HG02852 (cell line): ENCODE measurements around the gene LCP2.
A peak's percentile ranks its signal among the peaks of the same experiment; 100 is the strongest.

Experiments
- ATAC-seq: cut with Tn5 transposase; IDR thresholded peaks from one replicate; pipeline ENCODE4 v1.9.1; 2021; ENCODE audit warnings: mild to moderate bottlenecking, moderate library complexity; ENCODE audit not compliant: unreplicated experiment

The LCP2 gene

DNA sequence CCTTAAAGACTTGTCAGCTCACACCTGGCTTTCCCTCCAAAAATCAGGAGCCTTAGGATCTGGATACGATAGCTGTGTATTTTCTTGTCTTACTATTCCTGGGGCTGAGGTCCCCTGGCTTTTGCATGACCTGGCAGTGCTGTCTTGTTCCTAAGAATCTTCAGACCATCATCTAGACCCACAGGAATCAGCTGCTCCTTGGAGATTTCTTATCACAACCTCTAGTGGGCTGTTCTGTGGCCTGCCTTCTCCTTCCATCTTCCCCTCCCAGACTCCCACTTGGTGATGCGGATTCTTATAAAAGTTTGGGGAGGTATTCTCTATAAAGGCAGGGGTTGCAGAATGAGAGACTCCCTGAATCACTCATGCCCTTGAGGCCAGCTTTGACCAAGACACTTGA, 21.4 kb downstream of the LCP2 start:
- ATAC-seq, result no peak

DNA sequence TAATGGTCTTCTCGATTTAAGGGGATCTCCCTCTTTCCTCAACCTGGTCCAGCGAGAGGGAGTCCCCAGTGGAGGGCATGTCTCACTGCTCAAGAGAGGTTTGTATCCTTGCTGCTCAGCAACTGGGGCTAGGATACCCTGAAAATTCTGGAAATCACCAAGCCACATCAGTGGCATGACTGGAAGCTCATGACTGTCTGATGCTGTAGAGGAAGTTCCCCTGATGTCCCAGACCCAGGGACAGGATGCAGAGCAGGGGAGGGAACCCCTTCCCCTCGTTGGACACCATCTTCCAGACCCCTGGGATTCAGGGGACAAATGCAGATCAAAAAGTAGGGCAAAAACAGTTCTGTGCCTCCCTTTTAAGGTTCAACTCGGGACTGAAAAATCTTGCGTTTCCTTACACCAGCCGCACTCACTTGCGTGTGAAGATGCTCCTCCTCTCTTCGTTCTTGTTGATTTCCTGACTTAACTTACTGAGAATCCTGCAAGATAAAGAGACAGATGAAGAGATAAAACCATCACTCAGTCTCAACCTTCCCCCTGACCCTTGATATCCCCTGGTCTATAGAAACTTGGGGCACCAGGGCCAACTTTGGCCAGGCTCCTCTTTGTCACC, 22.1 kb downstream of the LCP2 start:
- no peak for ATAC-seq

DNA sequence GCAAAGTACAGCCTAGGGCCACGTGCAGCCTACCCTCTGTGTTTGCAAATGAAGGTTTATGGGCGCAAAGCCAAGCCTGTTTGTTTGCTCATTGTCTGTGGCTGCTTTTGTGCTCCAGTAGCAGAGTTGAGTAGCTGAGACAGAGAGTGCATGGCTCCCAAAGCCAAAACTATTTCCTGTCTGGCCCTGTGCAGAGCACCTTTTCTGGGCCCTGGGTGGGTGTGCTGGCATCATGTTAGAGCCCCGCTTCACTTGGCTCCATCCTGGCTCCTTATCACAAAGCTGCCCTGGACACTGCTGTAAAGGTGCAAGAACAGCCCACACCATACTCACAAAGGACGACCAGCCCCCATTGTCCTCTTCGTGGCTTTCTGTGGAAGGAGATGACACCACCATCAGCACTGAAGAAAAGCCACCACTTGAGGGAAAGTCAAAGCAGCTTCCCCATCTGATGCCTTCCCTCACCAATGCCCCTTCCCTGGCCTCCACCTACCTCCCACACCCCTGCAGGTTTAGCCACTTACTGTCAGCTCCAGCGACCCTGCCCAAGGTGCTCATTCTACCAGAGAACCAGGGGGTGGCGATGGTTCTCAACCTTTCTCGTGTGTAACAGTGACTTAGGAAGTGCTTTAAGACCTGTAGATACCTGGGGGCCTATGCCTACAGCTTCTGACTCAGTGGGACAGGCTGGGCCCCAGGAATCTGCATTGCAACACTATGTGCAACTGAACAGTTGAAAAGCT, 23.4 kb downstream of the LCP2 start:
- no peak for ATAC-seq

DNA sequence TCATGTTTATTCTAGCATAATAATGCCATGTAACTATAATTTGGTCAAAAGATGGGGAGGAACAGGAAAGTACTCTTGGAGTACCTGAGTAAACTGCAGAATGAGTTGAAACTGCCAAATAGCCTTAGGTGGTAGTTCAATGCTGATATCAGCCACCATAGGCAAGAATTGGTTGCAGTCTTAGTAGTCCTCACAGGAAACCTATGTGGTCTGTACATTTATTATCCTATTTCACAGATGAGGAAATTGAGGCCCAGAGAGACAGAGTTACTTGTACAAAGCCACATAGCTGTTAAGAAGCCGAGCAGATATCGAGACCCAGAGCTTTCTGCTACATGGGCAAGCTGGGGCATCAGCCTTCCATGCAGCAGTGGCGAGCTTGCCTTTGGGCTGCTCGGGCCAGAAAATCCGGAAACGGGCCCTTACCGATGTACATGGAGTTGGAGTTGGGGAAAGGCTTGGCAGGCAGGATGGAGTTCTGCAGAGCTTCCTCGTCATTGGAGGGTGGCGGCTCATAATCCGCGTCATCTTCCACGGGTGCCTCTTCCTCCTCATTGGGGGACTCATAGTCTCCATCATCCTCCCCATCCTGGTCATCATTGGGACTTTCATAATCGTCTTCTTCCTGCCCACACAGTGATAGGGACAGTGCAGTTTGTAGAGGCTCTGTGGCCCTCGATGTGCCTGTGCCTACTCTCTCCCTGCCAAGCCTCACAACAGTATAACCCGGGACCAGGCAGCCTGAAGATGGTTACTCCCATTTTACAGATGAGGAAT, 27.1 kb downstream of the LCP2 start:
- ATAC-seq, result no peak

DNA sequence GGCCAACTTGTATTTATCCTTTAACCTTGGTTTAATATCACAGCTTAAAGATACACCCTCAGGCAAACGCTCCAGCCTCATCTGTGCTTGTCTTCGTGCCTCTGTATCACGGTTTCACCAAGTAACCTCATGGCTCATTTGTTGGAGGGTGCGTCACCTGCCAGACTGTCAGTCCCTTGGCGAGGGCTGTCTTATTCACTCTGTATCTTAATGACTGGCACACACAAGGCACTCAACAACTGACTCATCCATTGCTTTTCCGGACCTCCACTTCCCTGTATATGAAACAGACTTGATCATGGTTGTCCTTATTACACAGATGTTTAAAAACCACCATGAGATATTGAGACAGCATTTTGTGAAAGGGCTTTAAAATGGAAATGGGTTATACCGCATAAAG, 28.0 kb downstream of the LCP2 start:
- ATAC-seq, result no peak

DNA sequence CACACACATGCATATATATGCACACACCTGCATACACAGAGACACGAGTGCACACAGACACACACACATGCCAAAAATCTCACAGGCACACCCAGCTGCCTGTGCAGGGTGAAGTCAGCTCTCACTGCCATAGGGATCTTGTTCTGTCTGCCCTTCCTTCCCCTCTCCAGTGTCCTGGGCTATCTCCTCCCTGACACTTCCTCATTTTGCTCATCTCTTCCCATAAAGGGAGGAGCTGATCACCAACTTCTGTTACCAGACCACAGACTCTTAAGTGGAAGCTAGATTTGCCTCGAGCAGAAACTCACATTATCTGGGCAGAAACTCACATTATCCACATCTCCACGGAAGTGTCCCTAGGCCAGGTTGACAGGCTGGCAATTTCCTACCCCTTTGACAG, 28.7 kb downstream of the LCP2 start:
- ATAC-seq, result no peak

DNA sequence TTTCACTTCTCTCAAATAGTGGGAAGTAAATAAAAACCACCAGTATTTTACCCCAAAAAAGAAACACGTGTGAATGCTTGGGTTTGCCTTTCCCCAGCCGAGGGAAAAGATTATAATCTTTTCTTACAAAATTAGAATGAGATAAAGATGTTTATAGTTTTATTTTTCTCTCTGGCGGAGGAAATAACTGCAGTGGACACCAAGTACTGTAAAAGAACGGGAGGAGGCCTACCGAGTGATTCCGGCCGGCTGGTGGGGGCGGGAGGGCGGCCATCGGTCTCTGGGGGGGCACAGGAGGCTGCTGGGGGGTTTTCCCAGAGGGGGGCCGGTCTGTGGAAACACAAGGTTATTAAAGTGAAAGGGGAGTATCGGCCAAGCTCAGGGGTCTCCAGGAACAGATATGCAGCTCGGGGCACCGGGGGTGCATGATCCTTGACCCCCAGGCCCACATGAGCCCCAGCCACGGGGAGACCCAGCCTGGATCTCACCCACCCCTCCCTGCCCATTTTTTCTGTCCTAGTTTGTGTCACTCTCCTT, 29.4 kb downstream of the LCP2 start:
- ATAC-seq, result no peak

DNA sequence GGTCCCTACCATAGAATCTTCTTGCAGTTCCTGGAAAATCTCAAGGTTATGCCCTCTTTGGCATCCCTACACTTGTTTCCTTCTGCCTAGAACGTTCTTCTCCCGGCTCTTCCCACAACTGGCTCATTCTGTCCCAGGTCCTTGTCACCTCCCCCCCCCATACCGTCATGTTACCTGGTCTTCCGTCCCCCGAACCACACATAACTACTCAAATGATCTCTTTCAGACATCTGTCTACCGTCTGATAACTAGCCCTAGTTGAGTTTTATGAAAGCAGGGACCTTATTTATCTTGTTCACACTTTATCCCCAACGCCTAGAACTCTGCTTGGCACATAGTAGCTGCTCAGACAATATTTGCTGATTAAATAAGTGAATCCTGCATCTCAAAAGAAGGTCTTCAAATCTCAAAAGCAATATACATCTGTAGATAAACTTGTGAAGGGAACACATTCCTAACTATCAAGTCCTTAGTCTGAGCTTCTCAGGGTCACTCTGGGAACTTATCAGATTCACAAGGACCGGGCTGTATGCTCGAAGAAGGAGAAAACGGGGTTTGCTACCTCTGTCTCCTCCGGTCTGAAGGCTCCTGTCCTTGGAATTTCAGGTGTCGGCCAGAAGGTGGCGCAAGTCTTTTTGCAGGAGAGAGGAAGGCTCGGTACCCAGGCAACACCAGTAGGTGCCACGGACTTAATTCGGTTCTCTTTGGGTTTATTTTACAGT, 30.0 kb downstream of the LCP2 start:
- ATAC-seq, result peak; percentile 84

DNA sequence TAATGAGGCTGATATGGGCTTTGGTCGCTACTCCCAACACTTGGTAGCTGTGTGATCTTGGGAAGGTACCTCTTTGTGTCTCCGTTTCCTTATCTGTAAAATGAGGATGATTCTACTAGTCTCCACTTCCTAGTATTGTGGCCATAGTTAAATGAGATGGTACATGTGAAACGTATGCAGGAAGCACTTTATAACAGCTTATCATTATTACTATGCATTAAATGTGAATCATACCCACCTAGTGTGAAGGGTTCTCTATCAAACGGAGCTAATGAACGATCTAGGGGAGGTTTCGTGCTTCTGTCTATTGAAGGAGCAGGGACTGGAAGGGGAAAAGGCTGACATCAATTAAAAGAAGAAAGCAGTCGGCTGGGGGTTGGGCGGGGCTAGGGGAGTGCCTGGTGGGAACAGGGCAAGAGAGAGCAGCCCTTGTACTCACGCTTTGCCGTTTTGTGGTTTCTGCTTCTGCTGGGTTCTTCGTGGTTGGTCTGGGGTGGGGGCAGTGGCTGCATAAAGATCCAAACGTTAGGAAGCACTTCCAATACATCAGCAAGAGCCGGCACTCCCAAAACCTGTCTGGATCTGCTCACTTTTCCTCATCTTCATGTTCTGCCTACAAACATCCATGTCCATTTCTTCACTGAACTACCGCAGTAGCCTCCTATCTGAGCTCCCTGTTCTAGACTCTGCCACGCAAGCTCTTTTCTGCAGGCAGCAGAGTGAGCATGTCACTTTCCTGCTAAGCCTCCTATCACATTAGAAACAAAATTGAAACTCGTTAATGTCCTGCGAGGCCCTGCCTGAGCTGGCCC, 30.8 kb downstream of the LCP2 start:
- no peak for ATAC-seq

DNA sequence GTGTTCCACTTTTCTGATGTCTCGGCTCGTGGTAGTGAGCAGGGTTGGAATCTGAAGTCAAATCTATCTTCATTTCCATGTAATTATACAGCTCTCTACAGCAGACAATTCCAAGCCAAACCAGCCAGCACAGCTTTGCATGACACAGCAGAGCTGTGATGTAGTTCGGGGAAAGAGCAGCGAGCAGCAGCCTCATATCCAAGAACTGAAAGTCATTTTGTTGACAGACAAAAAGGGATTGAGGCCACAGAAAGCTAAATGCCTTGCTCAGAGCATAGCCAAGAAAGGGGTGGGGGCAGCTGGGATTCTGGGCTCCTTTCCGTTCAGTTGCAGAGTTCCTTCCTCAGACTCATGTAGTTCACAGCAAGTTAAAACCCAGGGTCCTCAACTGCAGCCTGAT, 32.1 kb downstream of the LCP2 start:
- no peak for ATAC-seq

DNA sequence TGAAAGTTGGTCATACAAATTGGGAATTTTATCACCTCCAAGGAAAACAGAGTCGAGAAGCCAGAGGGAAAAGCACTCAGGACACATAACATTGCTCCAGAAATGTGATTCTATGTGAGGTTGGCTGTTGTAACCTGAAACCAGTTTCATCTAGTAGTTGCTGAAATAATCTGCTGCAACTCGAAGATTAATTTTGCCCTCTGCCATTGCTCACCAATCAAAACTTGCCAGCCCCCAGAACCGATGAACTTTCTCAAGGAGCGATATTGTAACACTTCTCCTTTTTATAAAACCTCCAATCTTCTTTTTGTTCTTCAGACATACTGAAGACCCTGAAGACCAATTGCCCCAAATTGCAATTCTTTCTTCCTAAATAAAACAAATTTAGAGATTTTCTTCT, 33.7 kb downstream of the LCP2 start:
- ATAC-seq, result no peak

DNA sequence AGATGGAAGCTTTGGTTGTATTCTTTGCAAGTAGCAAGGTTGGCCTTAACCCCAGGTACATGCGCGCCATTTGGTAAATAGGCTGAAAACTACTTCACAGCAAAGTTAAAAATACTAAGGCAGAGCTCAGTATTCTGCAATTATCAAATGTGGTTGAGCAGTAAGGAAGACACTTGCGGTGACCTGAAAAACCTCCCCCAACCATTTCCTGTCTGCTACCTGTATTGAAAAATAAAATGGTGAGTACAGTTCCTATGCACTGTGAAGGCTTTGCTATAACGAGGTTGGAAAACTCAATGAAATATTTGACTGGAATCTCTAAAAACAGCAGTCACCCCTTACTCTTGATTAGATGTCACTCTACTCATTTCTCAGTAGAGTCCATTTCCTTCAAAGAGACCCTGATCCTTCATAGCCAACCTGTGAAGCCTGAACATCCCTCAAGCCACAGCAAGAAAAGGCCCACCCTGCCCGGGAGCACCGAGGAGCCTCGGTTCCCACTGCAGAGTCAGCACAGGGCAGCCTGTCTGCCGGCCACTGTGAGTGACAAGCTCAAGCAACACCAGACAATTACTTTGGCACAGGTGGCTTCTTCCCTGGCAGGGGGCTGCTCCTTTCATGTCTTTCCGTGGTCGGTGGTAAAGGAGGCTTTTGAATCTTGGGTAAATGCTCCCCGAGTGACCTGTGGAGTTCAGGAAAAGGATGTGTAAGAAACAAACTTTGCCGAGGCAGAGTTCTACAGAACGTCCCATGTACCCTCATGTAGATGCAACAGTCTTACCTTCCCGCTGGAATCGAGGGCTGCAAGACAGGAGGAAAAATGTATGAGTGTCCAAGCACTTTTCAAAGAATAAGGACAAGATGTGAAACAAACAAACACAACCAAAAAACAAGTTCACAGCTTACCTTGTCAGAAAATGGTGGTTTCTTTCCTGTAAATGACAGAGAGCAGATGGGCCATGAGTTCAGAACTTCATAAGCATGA, 35.2 kb downstream of the LCP2 start:
- no peak for ATAC-seq

DNA sequence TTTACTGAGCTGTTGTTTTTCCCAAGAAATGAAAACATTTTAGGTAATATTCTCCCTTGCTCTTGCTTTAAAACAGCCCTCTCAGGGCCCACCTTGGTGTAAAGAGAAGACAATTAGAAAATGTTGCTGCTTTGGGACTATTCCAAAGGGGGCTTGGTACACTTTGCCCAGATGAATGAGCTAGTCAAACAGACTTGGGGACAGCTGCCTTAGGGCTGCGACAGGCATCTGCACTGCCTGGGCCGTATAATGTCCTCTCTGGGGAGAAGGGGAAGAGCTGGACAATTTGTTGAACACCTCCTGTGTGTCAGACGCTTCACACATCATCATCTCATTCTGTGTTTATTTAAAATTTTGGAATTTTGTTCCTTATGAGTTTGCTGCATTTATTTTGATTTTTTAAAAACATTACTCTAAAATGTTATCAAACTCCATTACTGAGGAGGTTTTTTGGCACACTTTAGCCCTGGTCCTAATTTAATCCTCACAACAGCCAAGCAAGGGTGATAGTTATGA, 36.0 kb downstream of the LCP2 start:
- no peak for ATAC-seq

DNA sequence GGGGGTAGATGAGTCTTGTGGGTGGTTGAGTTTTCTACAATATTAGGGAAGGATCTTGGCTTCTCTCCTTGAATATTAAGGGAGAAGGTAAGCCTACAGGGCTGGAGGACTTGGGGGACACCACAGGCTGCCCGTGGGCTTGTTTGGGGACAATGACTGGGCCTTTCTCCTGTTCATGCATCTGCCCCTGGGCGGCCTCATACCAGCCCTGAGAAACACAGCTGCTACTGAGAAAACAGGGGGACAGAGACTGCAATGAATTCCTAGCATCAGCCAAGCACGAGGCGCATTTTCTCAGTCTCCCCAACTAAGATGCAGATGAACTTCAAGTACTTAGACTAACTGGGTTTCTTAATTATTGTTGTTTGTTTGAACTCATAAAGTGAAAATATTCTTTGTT, 40.2 kb downstream of the LCP2 start:
- ATAC-seq, result no peak

DNA sequence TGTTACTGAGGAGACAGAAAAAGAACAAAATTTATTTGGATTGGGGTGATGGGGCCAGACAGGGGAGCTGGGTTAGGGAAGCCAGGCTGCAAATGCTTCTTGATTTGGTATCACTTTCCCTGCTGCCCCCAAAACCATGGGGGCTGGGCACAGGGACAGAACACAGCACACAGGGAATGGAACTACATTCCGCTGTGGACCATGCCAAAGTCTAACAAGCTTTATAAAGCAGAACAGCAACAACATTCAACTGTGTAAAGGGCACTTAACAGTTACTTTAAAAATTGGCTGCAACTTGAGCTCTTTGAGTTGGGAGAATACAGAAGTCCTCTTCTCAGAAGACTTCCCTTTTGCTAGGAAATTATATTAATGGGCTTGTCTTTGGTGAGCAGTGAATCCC, 41.0 kb downstream of the LCP2 start:
- ATAC-seq, result no peak

DNA sequence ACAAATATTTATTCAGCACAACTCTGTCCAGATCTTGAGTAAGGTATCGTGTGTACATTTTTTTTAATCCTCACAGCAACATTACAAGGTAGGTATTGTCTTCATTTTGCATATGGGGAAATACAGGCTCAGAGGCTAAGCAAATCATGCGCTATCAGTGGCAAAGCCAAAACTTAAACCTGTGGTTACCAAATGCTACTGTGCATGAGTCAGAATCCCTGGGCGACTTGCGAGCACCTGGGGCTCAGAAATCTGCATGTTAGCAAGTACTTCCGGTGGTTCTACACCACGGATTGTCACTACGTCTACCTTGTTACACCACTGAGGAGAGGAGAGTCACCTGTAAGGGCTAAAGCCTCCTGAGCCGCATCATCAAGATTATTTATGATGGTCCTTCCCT, 43.5 kb downstream of the LCP2 start:
- peak; percentile 97 for ATAC-seq

DNA sequence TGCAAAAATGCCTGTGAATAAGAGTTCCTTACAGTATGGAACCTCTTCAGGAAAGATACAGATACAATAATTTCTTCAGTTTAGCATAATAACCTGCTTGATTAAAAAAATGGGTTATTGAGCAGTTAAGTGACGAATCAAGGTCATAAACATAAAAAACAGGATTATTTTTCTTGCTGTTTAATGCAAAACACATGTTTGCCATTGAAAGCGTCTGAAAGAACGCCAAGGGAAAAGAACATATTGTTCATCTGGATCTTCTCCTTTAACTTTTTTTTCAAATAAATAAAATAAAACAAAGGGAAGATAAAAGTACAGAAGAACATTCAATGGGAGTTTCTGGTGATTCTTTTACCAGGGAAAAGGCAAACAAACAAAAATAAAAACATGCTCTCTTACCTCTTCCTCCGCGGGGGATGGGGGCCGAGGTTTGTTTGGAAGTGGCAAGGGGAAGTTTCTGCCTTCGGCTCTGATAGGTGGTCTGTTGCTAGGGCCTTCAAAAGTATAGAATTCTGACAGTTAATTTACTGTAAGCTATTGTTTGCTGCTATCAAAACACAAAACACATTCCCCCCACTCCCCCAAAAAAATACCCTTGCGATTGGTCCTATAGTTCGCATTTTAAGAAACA, 44.7 kb downstream of the LCP2 start:
- no peak for ATAC-seq

DNA sequence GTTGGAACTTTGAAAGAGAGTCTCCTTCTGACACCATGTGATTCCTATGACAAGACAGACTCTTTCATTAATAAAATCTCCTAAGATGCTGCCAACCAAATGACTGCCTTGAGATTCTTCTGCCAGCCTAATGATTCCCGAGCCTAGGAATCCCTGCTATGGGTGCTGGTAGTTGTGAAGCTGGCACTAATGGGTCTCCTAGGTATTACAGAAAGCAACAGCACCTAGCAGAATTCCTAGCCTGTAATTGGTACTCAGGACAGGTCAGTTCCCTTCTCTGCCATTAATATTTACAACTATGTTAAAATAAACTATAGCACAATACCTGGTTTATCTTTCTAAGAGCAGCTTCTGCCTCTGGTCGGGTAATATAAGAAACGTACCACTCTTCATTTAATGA, 45.5 kb downstream of the LCP2 start:
- ATAC-seq, result no peak

DNA sequence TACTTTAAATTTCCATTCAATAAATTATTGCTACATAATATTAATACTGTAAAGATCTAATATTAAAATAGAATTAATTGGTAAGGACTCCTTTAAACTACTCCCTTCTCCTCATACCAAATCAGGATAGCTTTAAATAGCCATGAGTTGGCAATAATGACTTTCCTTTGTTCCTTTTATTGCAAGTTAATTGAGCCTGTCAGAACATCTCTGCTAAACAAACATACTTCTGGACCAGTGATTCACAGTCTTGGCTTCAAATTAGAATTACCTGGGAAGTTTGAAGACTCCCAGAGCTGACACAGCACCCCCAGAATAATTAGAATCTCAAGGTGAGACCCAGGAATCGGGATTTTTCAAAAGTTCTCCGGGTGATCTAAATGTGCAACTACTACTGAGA, 46.1 kb downstream of the LCP2 start:
- no peak for ATAC-seq
